ENCODE data around the gene HGD.
"Not testable (repeated sequence)": the region's sequence is repeated elsewhere in the genome, so short reads cannot be mapped to it uniquely, and the experiment has no call there.

Gene HGD

GRCh38 chr3:120638820-120639219, 43.2 kb downstream of the HGD start:
- not testable (repeated sequence) for DNase-seq (ENCODE audit: low spot score)

GRCh38 chr3:120637851-120638559, 44.0 kb downstream of the HGD start:
- no peak for DNase-seq (ENCODE audit: low spot score)

- no peak for DNase-seq (ENCODE audit: low spot score)
Observed at GRCh38 chr3:120636795-120637401, 45.1 kb downstream of the HGD start.

- no peak for DNase-seq (ENCODE audit: low spot score)
Observed at GRCh38 chr3:120634539-120634938, 47.5 kb downstream of the HGD start.

- peak; percentile 55 for DNase-seq (ENCODE audit: low spot score)
Observed at GRCh38 chr3:120625159-120625586, 56.9 kb downstream of the HGD start.

GRCh38 chr3:120623727-120624093, 58.3 kb downstream of the HGD start:
- no peak for DNase-seq (ENCODE audit: low spot score)

GRCh38 chr3:120622870-120623726, 58.9 kb downstream of the HGD start:
- no peak for DNase-seq (ENCODE audit: low spot score)

- no peak for DNase-seq (ENCODE audit: low spot score)
Observed at GRCh38 chr3:120622457-120622856, 59.6 kb downstream of the HGD start.

GRCh38 chr3:120616745-120617144, 65.3 kb downstream of the HGD start:
- not testable (repeated sequence) for DNase-seq (ENCODE audit: low spot score)

- DNase-seq (ENCODE audit: low spot score) = no peak
Observed at GRCh38 chr3:120615847-120616609, 66.0 kb downstream of the HGD start.

- DNase-seq (ENCODE audit: low spot score) = no peak
Observed at GRCh38 chr3:120614765-120615164, 67.3 kb downstream of the HGD start.

- no peak for DNase-seq (ENCODE audit: low spot score)
Observed at GRCh38 chr3:120608506-120608905, 73.5 kb downstream of the HGD start.

- no peak for DNase-seq (ENCODE audit: low spot score)
Observed at GRCh38 chr3:120604784-120605183, 77.3 kb downstream of the HGD start.

GRCh38 chr3:120604382-120604781, 77.7 kb downstream of the HGD start:
- DNase-seq (ENCODE audit: low spot score) = no peak

- no peak for DNase-seq (ENCODE audit: low spot score)
Observed at GRCh38 chr3:120602682-120603081, 79.4 kb downstream of the HGD start.

- DNase-seq (ENCODE audit: low spot score) = peak; percentile 33
Observed at GRCh38 chr3:120601554-120601953, 80.5 kb downstream of the HGD start.

GRCh38 chr3:120599211-120599610, 82.8 kb downstream of the HGD start:
- no peak for DNase-seq (ENCODE audit: low spot score)

GRCh38 chr3:120597445-120598049, 84.5 kb downstream of the HGD start:
- no peak for DNase-seq (ENCODE audit: low spot score)

- DNase-seq (ENCODE audit: low spot score) = no peak
Observed at GRCh38 chr3:120596853-120597223, 85.2 kb downstream of the HGD start.

GRCh38 chr3:120596116-120596852, 85.8 kb downstream of the HGD start, which contains the start of gene NDUFB4:
Gene NDUFB4, plus strand, starts transcription at chr3:120596336. Its CDS starts 24 bp downstream, at chr3:120596360.
- DNase-seq (ENCODE audit: low spot score) = peak; percentile 98

- no peak for DNase-seq (ENCODE audit: low spot score)
Observed at GRCh38 chr3:120595788-120596115, 86.3 kb downstream of the HGD start.
